Esophagus muscularis mucosa (tissue), 4 donors: ENCODE results near the gene RUNDC1. TPM values are rescaled to one million over a fixed set of nuclear protein-coding genes. Genes with fewer than 3 reads are reported as not detected.

ENCODE experiments used
- DNase-seq: peaks from one replicate; pipeline ENCODE4 v3.0.0-alpha.2; 2017; ENCODE audit errors: extremely low spot score
- H3K27ac ChIP-seq, 4 donors: fragments of 200-600 bp; sonication (generic); replicated peaks in 1 of 4; 1 replicate in 3 of 4; 2 replicates in 1 of 4; pipeline ENCODE4 v1.5.1; 2016 to 2019; ENCODE audit warnings: mild to moderate bottlenecking in 1 of 4
- H3K27me3 ChIP-seq, 4 donors: fragments of 200-600 bp; sonication (generic); one replicate each; pipeline versions ENCODE4 v1.5.1 to v1.6.0; 2016 to 2019
- H3K36me3 ChIP-seq, 4 donors: fragments of 200-600 bp; sonication (generic); one replicate each; pipeline ENCODE4 v1.5.1; 2016 to 2019
- H3K4me1 ChIP-seq, 4 donors: fragments of 200-600 bp; sonication (generic); one replicate each; pipeline ENCODE4 v1.5.1; 2016 to 2019
- H3K4me3 ChIP-seq, 4 donors: fragments of 200-600 bp; sonication (generic); 1 replicate in 2 of 4; 2 replicates in 2 of 4; pipeline ENCODE4 v1.5.1; 2016 to 2019; ENCODE audit warnings: mild to moderate bottlenecking in 4 of 4, moderate library complexity in 1 of 4
- H3K9me3 ChIP-seq, 4 donors: fragments of 200-600 bp; sonication (generic); 1 replicate in 3 of 4; 2 replicates in 1 of 4; pipeline ENCODE4 v1.5.1; 2016 to 2019
- CTCF ChIP-seq, 3 experiments: fragments of 200-600 bp in 2 of 3; fragments of 450-650 bp in 1 of 3; sonication (generic) in 2 of 3; IDR thresholded peaks; one replicate each; pipeline ENCODE4 v1.5.1; 2017 to 2019; ENCODE audit warnings: antibody characterized with exemption in 3 of 3, mild to moderate bottlenecking in 2 of 3, moderate library complexity in 1 of 3
- EP300 ChIP-seq: sonication (generic); formaldehyde crosslinking; IDR thresholded peaks from one replicate; pipeline ENCODE4 v1.6.1; 2017; ENCODE audit warnings: antibody characterized with exemption
- POLR2A ChIP-seq: fragments of 450-650 bp; IDR thresholded peaks from one replicate; pipeline ENCODE4 v1.6.1; 2017; ENCODE audit warnings: antibody characterized with exemption, moderate library complexity, mild to moderate bottlenecking, low read depth
- POLR2AphosphoS5 ChIP-seq, 2 donors: sonication (generic); formaldehyde crosslinking; IDR thresholded peaks; one replicate each; pipeline ENCODE4 v1.6.1; 2017; ENCODE audit warnings: antibody characterized with exemption in 2 of 2
- WGBS: methylation state at CpG from one replicate; pipeline ENCODE4 v1.1.5; 2018; 5-methylcytosine and 5-hydroxymethylcytosine counted together
- intact Hi-C: fragments of 100-400 bp; cut with DNase I; formaldehyde crosslinking; loops from one replicate; pipeline ENCODE4 v1.15.1; 2023
- total RNA-seq, 4 donors: library from RNA; depleted of rRNA; stranded (reverse); fragments of >200 nt; gene quantifications; one replicate each; pipeline versions ENCODE4 v1.1.0 to v1.2.1, GENCODE V29; 2016

Gene RUNDC1
- total RNA-seq, 4 donors from 2014 or later = 13.3 to 19.1 (median 16.5) TPM

GRCh38 chr17:43019418-43019817 lies 39.1 kb downstream of the RUNDC1 start:
- H3K36me3 ChIP-seq = peaks cover 9 to 41% (median 38%) of the 10 kb centered on the region in 4 donors
- H3K27me3 ChIP-seq = no peaks in the 10 kb centered on the region
- peak overlapping the region; percentile 85 to 93 (median 88) for H3K27ac ChIP-seq
- H3K4me3 ChIP-seq = peak overlapping the region; percentile 86 to 97 (median 94)
- no peak for DNase-seq
- no peaks in the 10 kb centered on the region for H3K9me3 ChIP-seq
- 32% methylated on average over 7 of the region's 7 CpGs for WGBS
- TF ChIP-seq POLR2A (no peak), EP300 (no peak), POLR2AphosphoS5 (IDR thresholded peaks at IDR 0.05) (no peak), CTCF (IDR thresholded peaks at IDR 0.05) (no peak)
- peaks cover 57 to 74% (median 72%) of the 10 kb centered on the region in 4 donors for H3K4me1 ChIP-seq
- intact Hi-C loops = no loop called here

- TF ChIP-seq EP300 (no peak), POLR2A (no peak)
- Histone ChIP-seq H3K36me3 (peaks cover 9 to 35% (median 33%) of the 10 kb centered on the region in 4 donors), H3K4me3 (peak overlapping the region; percentile 86 to 97 (median 94)), H3K27me3 (no peaks in the 10 kb centered on the region), H3K4me1 (peaks cover 50 to 72% (median 70%) of the 10 kb centered on the region in 4 donors), H3K27ac (peak overlapping the region; percentile 85 to 93 (median 88)), H3K9me3 (no peaks in the 10 kb centered on the region)
- intact Hi-C loops = loop anchor here (5.0 kb wide), 1 partner anchor 147 kb away; no protein-coding TSS in a partner anchor
- no peak for DNase-seq
- WGBS = 58% methylated on average over 6 of the region's 6 CpGs
These were observed 39.8 kb downstream of the RUNDC1 start for GRCh38 chr17:43020030-43020621.

GRCh38 chr17:43020789-43021740 lies 40.7 kb downstream of the RUNDC1 start:
- H3K4me1 ChIP-seq = peaks cover 44 to 70% (median 65%) of the 10 kb centered on the region in 4 donors
- WGBS = 25% methylated on average over 24 of the region's 40 CpGs

GRCh38 chr17:43021741-43022512 lies 41.6 kb downstream of the RUNDC1 start, which contains the start of gene VAT1:
Gene VAT1, minus strand, starts transcription at chr17:43022385. Its CDS starts 63 bp downstream, at chr17:43022322.
- TF ChIP-seq CTCF (IDR thresholded peaks at IDR 0.05) (peak in 1 of 3 experiments; percentile 2), EP300 (no peak), POLR2AphosphoS5 (IDR thresholded peaks at IDR 0.05) (peak; percentile 69 to 88), POLR2A (peak; percentile 44)
- WGBS = 1% methylated on average over 25 of the region's 80 CpGs
- no peak for DNase-seq
- intact Hi-C loops = loop anchor here (5.0 kb wide), 1 partner anchor 145 kb away; no protein-coding TSS in a partner anchor
- Histone ChIP-seq H3K4me1 (peaks cover 35 to 63% (median 57%) of the 10 kb centered on the region in 4 donors), H3K36me3 (peaks cover 0 to 17% (median 15%) of the 10 kb centered on the region in 4 donors), H3K27me3 (no peaks in the 10 kb centered on the region), H3K4me3 (peak within 1 kb of the TSS; percentile 86 to 97 (median 94)), H3K9me3 (no peaks in the 10 kb centered on the region), H3K27ac (peak within 1 kb of the TSS; percentile 85 to 93 (median 88))

More at GRCh38 chr17:43020789-43021740, 40.7 kb downstream of the RUNDC1 start:
- peak overlapping the region; percentile 85 to 93 (median 88) for H3K27ac ChIP-seq
- H3K27me3 ChIP-seq = no peaks in the 10 kb centered on the region
- H3K9me3 ChIP-seq = no peaks in the 10 kb centered on the region
- H3K4me3 ChIP-seq = peak overlapping the region; percentile 86 to 97 (median 94)
- peak; percentile 96 for DNase-seq
- TF ChIP-seq POLR2AphosphoS5 (IDR thresholded peaks at IDR 0.05) (peak; percentile 51 to 74), EP300 (no peak), CTCF (IDR thresholded peaks at IDR 0.05) (no peak)
- intact Hi-C loops = loop anchor here (5.0 kb wide), 1 partner anchor 146 kb away; no protein-coding TSS in a partner anchor
- H3K36me3 ChIP-seq = peaks cover 6 to 25% (median 24%) of the 10 kb centered on the region in 4 donors
